ENCODE data around the gene CAMKMT. TPM values are rescaled to one million over a fixed set of nuclear protein-coding genes. Genes with fewer than 3 reads are reported as not detected.

The CAMKMT gene
- polyA plus RNA-seq, 10 donors = 3.5 to 8.9 (median 5.9) TPM

DNA sequence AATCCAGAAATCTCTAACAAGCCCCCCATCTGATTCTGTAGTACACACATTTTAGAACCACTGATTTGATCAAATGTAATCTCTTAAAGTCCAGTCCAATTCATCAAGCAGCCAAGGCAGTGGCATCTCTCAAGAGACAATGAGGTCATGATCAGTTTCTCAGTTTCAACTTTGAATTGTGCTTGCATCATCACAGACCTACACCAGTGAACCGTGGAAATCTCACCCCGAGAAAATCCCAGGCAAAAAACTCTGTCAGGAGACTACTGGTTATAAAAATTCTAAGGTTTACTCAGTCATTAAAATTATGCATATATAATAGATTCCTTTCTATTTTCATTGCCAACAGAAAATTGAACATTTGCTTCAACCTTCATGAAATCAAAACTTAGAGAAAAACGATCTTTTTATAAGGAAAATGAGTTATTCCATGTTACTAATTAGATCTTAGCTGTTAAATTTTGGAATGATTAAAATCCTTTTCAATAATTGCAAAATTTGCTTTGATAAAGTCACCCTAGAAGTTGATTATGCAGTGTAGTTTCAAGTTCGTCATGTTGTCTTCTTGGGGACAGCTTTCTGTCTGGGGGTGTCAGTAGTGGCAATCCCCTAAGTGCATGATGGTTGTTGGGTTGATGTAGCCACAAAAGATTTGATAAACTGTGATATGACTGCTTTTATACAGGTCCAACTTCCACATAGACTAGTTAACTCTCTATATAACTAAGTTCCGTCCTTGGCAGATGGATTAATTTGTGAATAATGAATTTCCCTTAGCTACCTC, 235.0 kb downstream of the CAMKMT start:
- DNase-seq = no peak

DNA sequence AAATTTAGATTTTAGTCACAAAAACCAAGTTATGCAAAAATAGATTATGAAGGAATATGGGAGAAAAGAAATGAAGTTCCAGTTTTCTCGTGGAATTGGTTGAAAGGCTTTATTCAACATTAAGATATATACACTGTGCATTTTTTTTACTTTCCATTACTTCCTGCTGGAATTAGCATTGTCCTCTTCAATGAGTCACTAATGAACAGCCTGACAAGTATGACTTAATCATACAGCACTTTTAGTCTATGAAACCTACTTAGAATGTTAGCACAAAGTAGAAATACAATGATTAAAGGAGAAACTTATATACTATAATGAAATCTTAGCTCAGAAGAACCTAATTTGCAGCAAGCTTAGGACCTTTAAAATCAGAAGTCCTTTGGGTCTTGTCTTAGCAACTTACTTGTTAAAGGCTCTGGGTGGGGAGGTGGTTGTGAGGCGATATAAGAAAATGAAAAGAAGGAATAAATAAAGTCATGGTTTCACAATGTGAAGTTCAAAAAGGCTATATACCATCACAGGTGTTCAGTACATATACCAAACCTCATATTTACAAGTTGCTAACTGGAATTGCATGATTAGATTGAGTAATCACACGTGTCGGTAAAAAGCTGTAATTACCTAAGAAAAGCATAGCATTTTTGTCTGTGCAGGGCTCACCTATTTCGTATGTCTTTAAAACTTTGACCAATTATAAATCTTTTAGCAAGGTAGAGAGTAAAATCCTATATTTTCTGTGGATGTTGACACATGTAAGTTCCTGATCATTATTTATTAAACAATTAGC, 236.8 kb downstream of the CAMKMT start:
- no peak for DNase-seq

DNA sequence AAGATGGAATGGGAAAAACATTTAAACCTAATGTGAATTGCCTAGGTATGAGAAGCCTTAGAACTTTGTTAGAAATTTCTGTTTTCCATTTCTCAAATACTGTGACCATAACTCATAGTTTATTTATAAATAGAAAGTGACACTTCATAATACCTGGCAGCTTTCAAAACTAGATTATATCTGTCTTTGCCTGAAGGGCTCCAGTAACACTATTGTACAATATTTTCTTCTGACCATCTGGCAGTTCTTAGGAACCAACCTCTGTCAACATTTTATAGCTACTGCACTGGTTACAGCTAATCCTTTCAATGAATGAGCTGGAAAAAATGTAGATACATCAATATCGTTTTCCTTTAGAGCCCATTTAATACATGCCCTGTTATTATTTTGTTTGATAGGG, 237.4 kb downstream of the CAMKMT start:
- no peak for DNase-seq

DNA sequence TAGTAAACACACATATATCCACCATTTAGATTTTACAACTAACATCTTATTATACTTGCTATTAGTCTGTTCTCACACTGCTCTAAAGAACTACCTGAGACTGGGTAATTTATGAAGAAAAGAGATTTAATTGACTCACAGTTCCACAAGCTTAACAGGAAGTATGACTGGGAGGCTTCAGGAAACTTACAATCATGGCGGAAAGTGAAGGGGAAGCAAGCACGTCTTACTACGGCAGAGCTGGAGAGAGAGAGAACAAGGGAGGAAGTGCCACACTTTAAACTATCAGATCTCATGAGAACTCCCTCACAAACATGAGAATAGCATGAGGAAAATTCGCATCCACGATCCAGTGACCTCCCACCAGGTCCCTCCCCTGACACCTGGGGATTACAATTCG, 240.7 kb downstream of the CAMKMT start:
- no peak for DNase-seq

DNA sequence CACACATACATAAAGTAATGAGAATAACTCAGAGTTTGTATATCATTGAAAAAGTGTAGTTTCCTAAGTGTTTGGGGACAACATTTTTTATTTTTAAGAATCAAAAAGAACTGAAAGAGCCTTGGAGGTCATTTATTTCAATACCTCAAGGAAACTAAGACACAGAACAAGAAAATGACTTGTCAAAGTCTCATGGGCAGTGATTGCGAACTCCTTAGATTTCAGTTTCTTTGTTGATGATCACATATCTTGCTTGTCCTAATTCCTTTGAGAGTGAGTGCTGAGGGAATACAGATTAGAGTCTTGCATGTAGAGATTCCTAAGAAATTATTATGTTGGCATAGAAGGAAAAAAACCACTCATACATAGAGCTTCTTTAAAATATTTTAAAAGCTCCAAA, 243.8 kb downstream of the CAMKMT start:
- no peak for DNase-seq

DNA sequence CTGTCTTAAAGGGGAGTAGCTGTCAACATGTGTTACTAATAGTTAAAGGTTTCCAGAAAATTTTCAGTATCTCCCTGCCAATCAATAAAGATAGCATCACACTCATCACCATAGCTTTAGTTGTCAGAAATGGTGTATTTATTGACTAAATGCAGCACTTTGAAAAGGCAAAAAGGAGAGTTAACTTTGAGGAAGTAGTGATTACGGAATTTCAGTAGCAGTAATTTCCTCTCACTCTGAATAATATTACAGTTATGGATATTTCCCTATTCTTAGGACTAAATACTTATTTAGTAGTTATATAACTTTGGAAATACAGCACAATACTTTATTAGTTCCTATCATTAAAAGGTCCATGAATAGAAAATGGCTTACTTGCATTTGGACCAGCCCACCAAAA, 250.5 kb downstream of the CAMKMT start:
- no peak for DNase-seq

DNA sequence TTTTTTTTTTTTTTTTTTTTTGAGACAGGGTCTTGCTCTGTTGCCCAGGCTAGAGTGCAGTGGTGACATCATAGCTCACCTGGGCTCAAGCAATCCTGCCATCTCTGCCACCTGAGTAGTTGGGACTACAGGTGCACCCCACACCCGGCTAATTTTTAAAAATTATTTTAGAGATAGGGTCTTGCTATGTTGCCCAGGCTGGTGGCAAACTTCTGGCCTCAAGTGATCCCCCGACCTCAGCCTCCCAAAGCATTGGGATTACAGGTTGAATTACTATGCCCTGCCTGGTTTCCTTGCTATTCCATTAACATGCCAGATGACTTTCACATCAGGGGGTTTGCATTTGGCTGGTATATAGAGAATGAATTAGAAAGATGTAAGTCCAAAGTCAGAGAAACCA, 253.2 kb downstream of the CAMKMT start:
- no peak for DNase-seq

DNA sequence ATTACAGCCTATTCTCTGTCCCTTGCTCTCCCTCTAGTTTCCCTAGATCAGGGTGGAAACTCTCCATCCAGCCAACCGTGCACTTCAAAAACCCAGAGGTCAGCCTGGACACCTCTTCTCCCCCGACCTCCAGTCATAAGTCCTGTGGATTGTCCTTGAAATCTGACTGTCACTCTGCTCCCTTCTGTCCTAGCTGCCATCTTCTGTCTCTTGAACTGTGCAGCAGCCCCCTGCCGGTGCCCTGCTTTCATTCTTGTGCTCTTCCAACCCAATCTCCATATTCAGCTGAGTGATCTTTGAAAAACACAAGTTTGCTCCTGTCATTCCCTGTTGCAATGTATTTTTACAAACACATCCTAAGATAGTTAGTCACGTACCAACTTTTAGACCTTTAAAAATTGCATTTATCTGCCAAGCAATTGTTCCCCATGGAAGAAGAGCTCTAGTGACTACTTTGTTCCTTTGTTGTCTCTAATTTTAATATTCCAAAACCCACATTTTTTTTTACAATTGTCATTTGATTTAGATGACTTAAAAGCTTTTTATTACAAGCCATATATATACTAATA, 254.3 kb downstream of the CAMKMT start:
- no peak for DNase-seq

DNA sequence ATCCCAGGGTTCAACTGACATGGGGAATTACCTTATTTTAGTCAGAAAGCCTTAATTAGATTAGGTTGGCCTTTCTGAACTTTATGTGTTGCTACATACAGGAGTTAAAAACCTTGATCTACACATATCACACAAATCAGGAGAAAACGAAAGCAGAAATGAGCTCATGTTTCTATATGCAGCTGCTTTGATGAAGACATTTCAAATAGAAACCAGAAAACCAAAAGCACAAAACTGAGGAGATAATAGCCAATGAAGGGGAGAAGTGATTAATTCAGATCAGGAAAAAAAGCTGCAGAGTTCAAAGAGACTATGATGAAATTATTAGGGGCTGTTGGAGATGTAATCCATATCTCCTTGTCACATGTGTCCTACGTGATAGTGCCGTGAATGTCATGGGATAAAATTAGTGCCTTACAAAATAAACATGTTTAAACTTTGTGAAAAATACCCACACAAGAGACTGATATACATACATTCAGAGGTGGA, 255.0 kb downstream of the CAMKMT start:
- no peak for DNase-seq

DNA sequence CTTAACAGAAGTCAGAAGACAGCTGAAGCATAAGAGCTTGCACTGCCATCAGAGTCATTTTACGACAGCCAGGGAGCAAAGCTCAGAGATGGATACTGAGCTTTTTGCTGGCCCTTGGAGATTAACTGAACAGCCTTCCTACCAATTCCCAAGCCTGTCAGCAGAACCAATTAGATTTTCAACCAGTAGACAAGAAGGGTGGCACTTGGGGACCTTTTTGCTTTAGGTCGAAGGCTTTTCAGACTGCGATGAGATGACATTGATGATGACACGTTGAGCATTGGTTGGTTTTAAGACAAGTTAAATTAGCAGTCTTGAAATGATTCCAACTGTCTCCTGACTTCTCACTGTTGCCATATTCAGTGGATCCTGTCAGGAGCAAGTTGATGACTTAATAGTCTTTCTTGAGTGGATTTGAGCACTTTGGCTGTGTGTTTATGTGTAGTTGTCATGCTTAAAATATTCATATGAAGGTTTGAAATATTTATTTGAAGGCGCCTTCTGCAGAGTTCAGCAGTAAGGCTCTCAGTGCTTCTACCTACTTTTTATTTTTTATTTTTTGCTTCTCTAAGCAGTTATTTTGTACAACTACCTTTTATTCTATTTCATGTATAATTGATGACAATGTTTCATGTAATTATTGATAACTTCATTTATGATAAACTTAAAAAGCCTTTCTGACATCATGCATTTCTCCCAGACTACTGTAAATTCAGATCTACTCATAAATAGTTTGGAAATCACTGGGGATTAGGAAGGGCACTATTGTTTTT, 256.7 kb downstream of the CAMKMT start:
- no peak for DNase-seq

DNA sequence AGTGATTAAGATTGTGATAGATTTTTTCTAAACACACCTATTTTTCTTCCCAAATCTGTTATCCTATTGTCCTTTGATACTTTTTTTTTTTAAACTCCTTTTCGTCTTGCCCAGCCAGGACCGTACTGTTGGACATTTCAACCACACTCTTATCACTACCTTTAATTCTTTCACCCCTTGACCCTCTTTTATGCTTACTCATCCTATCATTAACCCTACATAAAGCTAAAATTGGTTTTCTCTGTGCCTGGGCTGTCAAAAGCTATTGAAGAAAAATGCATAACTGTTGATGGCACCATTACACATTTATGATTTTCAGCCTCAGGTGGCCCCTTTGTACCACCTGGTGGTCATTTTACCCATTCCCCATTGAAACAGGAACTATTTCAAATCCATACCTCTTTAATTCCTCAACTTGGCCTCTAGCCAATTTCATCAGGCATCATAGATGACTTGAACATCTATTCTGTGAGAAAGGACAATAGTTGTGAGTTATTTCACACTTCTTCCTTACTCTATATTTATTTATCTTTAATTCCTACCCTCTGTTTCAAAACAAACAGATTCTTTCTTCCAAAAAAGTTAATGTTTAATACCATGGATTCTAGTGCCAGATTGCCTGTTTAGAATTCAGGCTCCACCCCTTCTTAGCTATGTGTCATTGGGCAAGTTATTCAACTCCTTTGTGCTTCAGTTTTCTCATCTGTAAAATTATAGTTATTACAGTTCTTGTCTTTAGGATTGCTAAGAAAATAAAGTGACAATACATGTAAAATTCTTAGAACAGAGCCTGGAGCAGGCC, 258.6 kb downstream of the CAMKMT start:
- DNase-seq = no peak

DNA sequence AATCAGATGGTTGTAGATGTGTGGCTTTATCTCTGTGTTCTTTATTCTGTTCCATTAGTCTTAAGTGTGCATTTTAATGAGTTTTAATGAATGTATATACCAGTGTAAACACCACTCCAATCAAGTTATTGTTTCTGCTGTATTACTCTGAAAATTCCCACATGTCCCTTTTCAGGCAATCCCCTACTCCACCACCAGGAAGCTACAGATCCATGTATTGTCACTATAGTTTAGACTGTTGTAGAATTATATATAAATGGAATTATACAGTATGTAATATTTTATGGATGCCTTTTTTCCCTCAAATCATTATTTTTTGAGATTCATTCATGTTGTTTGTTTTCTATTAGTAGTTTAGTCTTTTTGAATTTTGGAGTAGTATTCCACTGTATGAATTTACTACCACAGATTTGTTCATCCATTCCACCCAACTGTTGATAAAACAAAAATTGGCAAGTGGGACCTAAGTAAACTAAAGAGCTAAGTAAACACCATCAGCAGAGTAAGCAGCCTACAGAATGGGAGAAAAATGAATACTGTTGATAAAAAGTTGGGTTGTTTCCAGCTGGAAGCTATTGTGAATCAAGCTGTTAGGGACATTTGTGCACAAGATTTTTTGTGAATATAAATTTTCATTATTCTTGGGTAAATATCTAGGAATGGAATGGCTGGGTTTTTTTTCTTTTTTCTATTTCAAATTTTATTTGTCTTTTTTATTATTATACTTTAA, 262.0 kb downstream of the CAMKMT start:
- DNase-seq = peak in 1 of 3 donors; percentile 2

DNA sequence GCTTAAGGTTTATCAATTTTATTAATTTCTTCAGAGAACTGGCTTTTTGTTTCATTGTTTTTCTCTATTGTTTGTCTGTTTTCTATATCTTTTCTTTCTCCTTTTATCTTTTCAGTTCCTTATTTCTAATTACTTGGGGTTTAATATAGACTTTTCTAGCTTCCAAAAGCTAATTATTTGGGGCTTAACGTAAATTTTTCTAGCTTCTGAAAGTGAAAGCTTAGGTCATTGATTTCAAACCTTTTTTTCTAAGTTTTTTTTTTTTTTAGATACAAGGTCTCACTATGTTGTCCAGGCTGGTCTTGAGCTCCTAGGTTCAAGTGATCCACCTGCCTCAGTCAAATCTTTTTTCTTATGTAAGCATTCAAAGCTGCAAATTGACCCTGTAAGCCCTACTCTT, 266.6 kb downstream of the CAMKMT start:
- no peak for DNase-seq

DNA sequence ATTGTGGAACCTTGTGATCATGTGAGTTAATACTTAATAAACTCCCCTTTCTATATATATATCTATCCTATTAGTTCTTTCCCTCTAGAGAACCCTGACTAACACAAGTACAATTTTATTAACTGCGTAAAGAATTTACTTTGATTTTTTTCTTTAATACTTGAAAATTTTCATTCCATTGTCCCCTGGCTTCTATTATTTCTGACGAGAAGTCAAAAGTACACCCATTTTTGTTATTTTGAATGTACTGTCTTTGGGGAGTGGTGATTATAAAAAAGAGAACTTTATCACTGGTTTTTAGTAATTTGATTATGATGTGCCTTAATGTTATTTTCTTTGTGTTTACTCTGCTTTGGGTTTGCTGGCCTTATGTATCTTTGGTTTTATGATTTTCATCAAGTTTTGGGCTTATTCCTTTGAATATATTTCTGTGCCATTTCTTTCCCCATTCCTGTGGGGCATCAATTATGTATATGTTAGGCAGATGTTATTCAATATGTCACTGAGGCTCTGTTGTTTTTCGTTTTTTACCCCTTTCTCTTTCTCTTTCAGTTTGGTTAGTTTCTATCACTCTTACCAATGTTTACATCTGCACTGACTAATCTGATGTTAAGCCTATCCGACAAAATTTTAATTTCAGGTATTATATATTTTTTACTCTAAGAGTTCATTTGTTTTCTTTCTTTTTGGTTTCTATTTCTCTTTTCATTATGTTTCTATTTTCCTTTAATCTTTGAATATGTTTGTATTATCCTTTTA, 271.4 kb downstream of the CAMKMT start:
- DNase-seq = no peak

DNA sequence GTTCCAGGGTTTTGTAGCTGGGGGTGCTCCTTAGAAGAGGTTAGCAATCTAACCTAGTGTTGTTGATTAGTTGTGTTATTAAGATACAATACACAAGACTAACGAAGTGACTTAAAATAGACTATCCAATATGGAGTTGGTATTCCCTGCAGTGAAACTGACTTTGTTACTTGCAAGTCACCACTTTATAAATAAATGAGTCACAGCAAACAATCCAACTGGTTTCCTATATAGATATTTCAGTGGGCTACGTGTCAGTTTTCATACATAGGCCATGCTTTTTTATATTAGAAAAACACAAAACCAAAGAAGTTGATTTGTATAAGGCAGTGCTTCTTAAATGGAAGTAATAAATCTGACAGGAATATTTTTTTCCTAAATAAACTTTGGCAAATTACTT, 274.0 kb downstream of the CAMKMT start:
- DNase-seq = no peak

DNA sequence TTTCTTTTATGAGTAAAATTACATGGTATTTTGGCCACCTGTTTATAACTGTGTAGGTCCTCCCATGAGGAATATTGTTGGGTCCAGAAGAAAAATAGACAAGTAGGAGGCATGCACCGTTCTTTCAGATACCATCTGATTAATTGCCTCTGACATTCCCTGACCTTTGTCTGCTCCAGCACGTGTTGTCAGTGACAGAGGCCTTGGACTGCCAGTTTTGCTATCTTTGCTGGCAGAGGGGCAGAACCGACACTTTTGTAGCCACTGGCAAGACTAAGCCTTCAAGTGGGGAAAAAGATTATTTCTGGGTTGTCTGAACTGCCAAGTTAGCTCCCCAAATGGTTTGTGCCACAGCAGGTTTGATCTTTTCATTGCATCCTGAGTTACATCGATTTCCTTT, 276.9 kb downstream of the CAMKMT start:
- no peak for DNase-seq

DNA sequence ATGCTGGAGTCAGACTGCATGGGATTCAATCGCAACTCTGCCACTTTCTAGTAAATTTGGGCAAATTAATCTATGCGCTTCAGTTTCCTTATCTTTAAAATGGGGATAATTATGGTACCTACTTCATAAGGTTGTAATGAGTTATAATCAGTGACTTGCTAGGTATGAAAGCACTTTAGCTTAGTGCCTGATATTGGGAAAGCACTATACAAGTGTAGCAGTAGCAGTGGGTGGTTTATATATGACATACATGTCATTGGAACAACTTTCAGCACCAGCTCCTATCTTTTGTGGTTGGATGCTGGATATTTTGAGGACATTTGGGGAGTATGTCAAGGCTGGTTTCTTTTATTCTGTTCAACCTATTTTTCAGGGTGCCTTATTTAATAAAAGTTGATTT, 277.7 kb downstream of the CAMKMT start:
- DNase-seq = no peak

DNA sequence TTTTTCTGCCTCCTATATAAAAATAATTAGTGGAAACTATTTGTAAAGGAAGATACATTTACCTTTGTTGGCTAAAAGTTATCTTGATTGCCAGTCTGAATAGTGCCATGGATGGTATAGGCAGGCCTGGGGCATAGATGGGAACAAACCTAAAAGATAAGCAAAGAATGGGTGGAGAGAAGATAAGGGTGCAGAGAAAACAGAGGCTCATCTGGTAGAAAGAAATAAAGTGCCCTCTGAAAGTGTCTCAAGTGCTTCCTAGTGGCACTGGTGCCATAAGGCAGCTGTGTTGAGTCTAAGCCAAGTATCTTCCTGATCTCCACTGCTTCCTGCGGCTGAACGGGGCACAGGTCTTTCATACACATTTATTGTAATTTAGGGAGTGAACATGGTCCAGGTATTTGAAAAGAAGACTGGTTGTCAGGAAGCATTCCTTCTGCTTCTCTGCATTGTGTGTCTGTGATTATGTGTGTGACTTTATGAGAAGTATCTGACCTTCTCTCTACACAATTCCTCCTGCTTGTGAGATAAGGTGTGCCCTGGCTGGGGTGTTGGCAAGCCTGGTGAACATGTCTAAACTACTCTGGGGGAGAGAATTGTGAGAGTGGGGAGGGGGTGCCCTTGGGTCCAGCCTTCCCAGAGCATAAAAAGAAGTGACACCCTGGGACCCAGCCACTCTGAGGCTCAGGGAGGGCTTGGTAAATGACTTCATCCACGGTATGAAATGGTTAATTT, 280.5 kb downstream of the CAMKMT start:
- no peak for DNase-seq

DNA sequence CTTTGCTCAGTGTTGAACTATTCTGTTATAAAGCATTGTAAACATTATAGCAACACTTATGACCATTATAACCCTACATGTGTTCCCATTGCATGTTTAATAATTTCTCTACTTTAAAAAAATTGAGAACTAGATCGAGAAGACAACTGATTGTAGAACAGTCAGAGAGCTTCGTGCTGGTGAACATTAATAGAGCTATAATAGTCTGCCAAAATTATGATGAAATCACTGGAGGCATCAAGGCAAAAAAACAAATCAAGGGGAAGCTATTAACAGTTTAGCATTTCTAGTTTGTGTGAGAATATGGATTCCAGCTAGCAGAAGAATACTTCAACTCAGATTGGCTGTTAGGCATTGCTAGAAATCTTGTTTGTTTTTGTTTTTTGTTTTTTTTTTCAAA, 284.2 kb downstream of the CAMKMT start:
- no peak for DNase-seq
